Activated T-cell treated with anti-CD3 and anti-CD28 coated beads for 4 hours (primary cell): ENCODE measurements around the gene PDCD4.
A peak's percentile ranks its signal among the peaks of the same experiment; 100 is the strongest.
"Not testable (repeated sequence)": the region's sequence is repeated elsewhere in the genome, so short reads cannot be mapped to it uniquely, and the experiment has no call there.

Experiments
- DNase-seq: peaks from one replicate; pipeline ENCODE4 v3.0.0-alpha.2; 2020

PDCD4 gene

GRCh38 chr10:110885932-110886674 is 14.4 kb downstream of the PDCD4 start:
- no peak for DNase-seq

GRCh38 chr10:110887560-110887959 is 15.8 kb downstream of the PDCD4 start:
- DNase-seq, result no peak

GRCh38 chr10:110892602-110893288 is 21.0 kb downstream of the PDCD4 start:
- no peak for DNase-seq

- no peak for DNase-seq
Observed at GRCh38 chr10:110893559-110894179, 21.9 kb downstream of the PDCD4 start.

GRCh38 chr10:110897184-110897583 is 25.5 kb downstream of the PDCD4 start:
- no peak for DNase-seq

GRCh38 chr10:110898391-110898790 is 26.7 kb downstream of the PDCD4 start:
- DNase-seq, result no peak

GRCh38 chr10:110900983-110901382 is 29.3 kb downstream of the PDCD4 start:
- DNase-seq, result no peak

GRCh38 chr10:110901954-110902819 is 30.5 kb downstream of the PDCD4 start:
- peak; percentile 40 for DNase-seq

- no peak for DNase-seq
Observed at GRCh38 chr10:110903280-110904278, 31.9 kb downstream of the PDCD4 start.

- DNase-seq, result no peak
Observed at GRCh38 chr10:110910138-110910537, 38.4 kb downstream of the PDCD4 start.

- DNase-seq, result no peak
Observed at GRCh38 chr10:110912374-110912773, 40.6 kb downstream of the PDCD4 start.

GRCh38 chr10:110914431-110914830 is 42.7 kb downstream of the PDCD4 start:
- DNase-seq, result no peak

- DNase-seq, result no peak
Observed at GRCh38 chr10:110915035-110915434, 43.3 kb downstream of the PDCD4 start.

GRCh38 chr10:110915600-110915999 is 43.9 kb downstream of the PDCD4 start:
- DNase-seq, result not testable (repeated sequence)

- DNase-seq, result no peak
Observed at GRCh38 chr10:110916554-110917346, 45.0 kb downstream of the PDCD4 start.

GRCh38 chr10:110918269-110918642 is 46.5 kb downstream of the PDCD4 start:
- DNase-seq, result peak; percentile 67

GRCh38 chr10:110918643-110919348 is 47.1 kb downstream of the PDCD4 start, which contains the start of gene BBIP1:
BBIP1 (minus strand) TSS chr10:110919180; CDS start chr10:110918157, 1,023 bp downstream.
- DNase-seq, result no peak

GRCh38 chr10:110919349-110919931 is 47.7 kb downstream of the PDCD4 start, which contains the start of gene SHOC2:
SHOC2 (plus strand) TSS chr10:110919604; CDS start chr10:110964359, 44,755 bp downstream.
- peak; percentile 95 for DNase-seq
